ENCODE results near the gene TEX12.

DNA sequence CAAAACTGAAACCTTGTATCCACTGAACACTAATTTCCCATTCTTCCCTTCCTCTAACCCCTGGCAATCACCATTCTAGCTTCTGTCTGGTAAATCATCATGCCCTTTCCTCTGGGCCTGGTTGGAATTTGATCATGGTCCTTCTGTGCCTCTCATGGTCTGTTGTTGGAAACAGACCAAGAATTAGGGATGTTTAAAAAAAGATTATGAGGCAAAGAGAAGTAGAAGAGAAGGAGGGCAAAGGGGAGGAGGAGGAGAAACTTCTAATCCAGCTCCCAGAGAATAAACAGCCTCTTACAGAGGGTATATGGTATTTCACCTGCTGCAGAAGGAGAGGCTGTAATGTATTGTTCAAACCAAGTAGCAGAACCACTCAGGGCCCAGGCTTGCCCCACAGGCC, 18.7 kb downstream of the TEX12 start:
- TF ChIP-seq POLR2A (IDR thresholded peaks at IDR 0.05; ENCODE audit: low read length) = no peak
- TF ChIP-seq GATA1 (IDR thresholded peaks at IDR 0.05; ENCODE audit: low read depth, low read length) = no peak

Measured in erythroblast (primary cell).